Mucosa of stomach (tissue), 1 donor: ENCODE data around the gene CCDC191.

Experiments used
- H3K27me3 ChIP-seq: one replicate; pipeline ENCODE4 v1.7.0; 2013; ENCODE audit warnings: mild to moderate bottlenecking, low read length; ENCODE audit not compliant: control insufficient read depth, insufficient read depth
- H3K36me3 ChIP-seq: one replicate; pipeline ENCODE4 v1.7.0; 2013; ENCODE audit warnings: low read length; ENCODE audit not compliant: control insufficient read depth, insufficient read depth
- H3K4me1 ChIP-seq: one replicate; pipeline ENCODE4 v1.7.0; 2013; ENCODE audit warnings: mild to moderate bottlenecking, low read length; ENCODE audit not compliant: control insufficient read depth, insufficient read depth
- H3K4me3 ChIP-seq: one replicate; pipeline ENCODE4 v1.7.0; 2013; ENCODE audit warnings: low read length
- H3K9ac ChIP-seq: one replicate; pipeline ENCODE4 v1.7.0; 2013; ENCODE audit warnings: mild to moderate bottlenecking, low read length, moderate library complexity
- H3K9me3 ChIP-seq: one replicate; pipeline ENCODE4 v1.7.0; 2013; ENCODE audit warnings: mild to moderate bottlenecking, low read length, moderate library complexity; ENCODE audit not compliant: control insufficient read depth
- donor health status: Pancreatic carcinoma.

Gene CCDC191

GRCh38 chr3:113948015-113948917, 108.1 kb downstream of the CCDC191 start:
- no peaks in the 10 kb centered on the region for H3K9me3 ChIP-seq
- peak overlapping the region; percentile 68 for H3K9ac ChIP-seq
- H3K4me1 ChIP-seq: peaks cover 10% of the 10 kb centered on the region
- no peaks in the 10 kb centered on the region for H3K36me3 ChIP-seq
- H3K4me3 ChIP-seq: peak overlapping the region; percentile 64
- H3K27me3 ChIP-seq: no peaks in the 10 kb centered on the region

- Histone ChIP-seq H3K36me3 (no peaks in the 10 kb centered on the region), H3K27me3 (no peaks in the 10 kb centered on the region), H3K4me1 (peaks cover 10% of the 10 kb centered on the region), H3K9ac (peak within 1 kb of the TSS; percentile 68), H3K4me3 (peak within 1 kb of the TSS; percentile 64), H3K9me3 (no peaks in the 10 kb centered on the region)
Measured at GRCh38 chr3:113947372-113948014, 108.8 kb downstream of the CCDC191 start, which contains the start of gene ZDHHC23. TSS of gene ZDHHC23 (plus strand) at chr3:113948013. CDS start at chr3:113948803, 790 bp downstream.

GRCh38 chr3:113946831-113947230, 109.5 kb downstream of the CCDC191 start:
- no peak overlapping the region for H3K4me3 ChIP-seq
- peaks cover 10% of the 10 kb centered on the region for H3K4me1 ChIP-seq
- H3K9ac ChIP-seq: peak overlapping the region; percentile 52
- H3K9me3 ChIP-seq: no peaks in the 10 kb centered on the region
- no peaks in the 10 kb centered on the region for H3K27me3 ChIP-seq
- H3K36me3 ChIP-seq: no peaks in the 10 kb centered on the region

GRCh38 chr3:113927556-113927955, 128.8 kb downstream of the CCDC191 start:
- no peaks in the 10 kb centered on the region for H3K36me3 ChIP-seq
- no peak overlapping the region for H3K9ac ChIP-seq
- no peak overlapping the region for H3K4me3 ChIP-seq

GRCh38 chr3:113914646-113915045, 141.7 kb downstream of the CCDC191 start:
- Histone ChIP-seq H3K36me3 (no peaks in the 10 kb centered on the region), H3K27me3 (no peaks in the 10 kb centered on the region), H3K9me3 (no peaks in the 10 kb centered on the region), H3K9ac (no peak overlapping the region), H3K4me1 (peaks cover 5% of the 10 kb centered on the region), H3K4me3 (no peak overlapping the region)

More at GRCh38 chr3:113927556-113927955, 128.8 kb downstream of the CCDC191 start:
- H3K9me3 ChIP-seq: no peaks in the 10 kb centered on the region
- H3K27me3 ChIP-seq: no peaks in the 10 kb centered on the region
- H3K4me1 ChIP-seq: no peaks in the 10 kb centered on the region
